Left lung (tissue), 14 donors: ENCODE data around the gene SPHK1. TPM values are rescaled to one million over a fixed set of nuclear protein-coding genes. Genes with fewer than 3 reads are reported as not detected.
A peak's percentile ranks its signal among the peaks of the same experiment; 100 is the strongest.

ENCODE experiments used
- ATAC-seq: fragments of 200-7000 bp; cut with Tn5 transposase; one replicate; pipeline ENCODE4 v1.9.1; 2020; ENCODE audit warnings: moderate library complexity
- DNase-seq, 4 donors: peaks; one replicate each; pipeline ENCODE4 v3.0.0-alpha.2; 2013 to 2020
- H3K27ac ChIP-seq, 2 donors: fragments of 200-600 bp; sonication (generic) in 1 of 2; one replicate each; pipeline versions ENCODE4 v1.5.0 to v1.8.0; 2020 to 2021
- H3K27me3 ChIP-seq, 2 donors: fragments of 200-600 bp; sonication (generic) in 1 of 2; one replicate each; pipeline versions ENCODE4 v1.5.0 to v1.8.0; 2020 to 2021
- H3K36me3 ChIP-seq, 2 donors: fragments of 200-600 bp; sonication (generic) in 1 of 2; one replicate each; pipeline versions ENCODE4 v1.5.0 to v1.8.0; 2020 to 2021
- H3K4me1 ChIP-seq, 2 donors: fragments of 200-600 bp; one replicate each; pipeline ENCODE4 v1.8.0; 2021
- H3K4me3 ChIP-seq, 2 donors: fragments of 200-600 bp; sonication (generic) in 1 of 2; one replicate each; pipeline versions ENCODE4 v1.5.0 to v1.8.0; 2020 to 2021; ENCODE audit warnings: mild to moderate bottlenecking in 1 of 2
- H3K9me3 ChIP-seq, 2 donors: fragments of 200-600 bp; sonication (generic) in 1 of 2; one replicate each; pipeline versions ENCODE4 v1.5.0 to v1.8.0; 2020 to 2021
- CTCF ChIP-seq, 2 donors: fragments of 200-600 bp; sonication (generic) in 1 of 2; IDR thresholded peaks; one replicate each; pipeline versions ENCODE4 v1.5.0 to v1.8.0; 2021; ENCODE audit warnings: antibody characterized with exemption in 2 of 2
- intact Hi-C, 2 donors: fragments of 100-400 bp; cut with DNase I; formaldehyde crosslinking; loops; one replicate each; pipeline versions ENCODE4 v1.11.2 to v1.14.2; 2022
- long read RNA-seq, 12 donors: library from polyadenylated mRNA in 2 of 12; unstranded in 2 of 12; transcript quantifications; one replicate each; pipeline ENCODE4 v2.0.0 and lab custom pipeline, GENCODE V29; 2019 to 2026
- polyA plus RNA-seq, 6 donors: library from polyadenylated mRNA; unstranded; fragments of 120-200 nt; gene quantifications; one replicate each; pipeline ENCODE4 v1.2.1, GENCODE V29; 2013; ENCODE audit not compliant: insufficient read length in 6 of 6
- total RNA-seq, 2 donors: library from RNA; stranded (reverse); fragmentation: NEBNext Ultra II Directional; extraction: Animal tissue kit (Norgen Biotek cat#: 25700); gene quantifications; one replicate each; pipeline ENCODE4 v1.2.1, GENCODE V29; 2021
- donor health status: DM: no; HTN: yes; CAD: no.
- donor health status: DM: no; HTN: no; CAD: no.

Gene SPHK1
- total RNA-seq (10 to 100 TPM in 1 of 2 donors, 1 to 10 TPM in 1; 6.3 to 35.1 TPM), polyA plus RNA-seq (1 to 10 TPM; 4.4 to 8.2 (median 4.8) TPM)
- long read RNA-seq, donor 1, partial matches to known transcripts = 62 of 63 reads
- long read RNA-seq, donor 1, other reads (novel, unspliced or antisense) = 0 of 63 reads
- long read RNA-seq, donor 2, partial matches to known transcripts = 0 of 2 reads
- long read RNA-seq, donor 2, other reads (novel, unspliced or antisense) = 0 of 2 reads
- long read RNA-seq, donor 3, partial matches to known transcripts = 0 of 2 reads
- long read RNA-seq, donor 3, other reads (novel, unspliced or antisense) = 0 of 2 reads
- long read RNA-seq, donor 4, partial matches to known transcripts = 1 of 7 reads
- long read RNA-seq, donor 4, other reads (novel, unspliced or antisense) = 3 of 7 reads
- long read RNA-seq, donor 5, partial matches to known transcripts = 0 of 2 reads
- long read RNA-seq, donor 5, other reads (novel, unspliced or antisense) = 0 of 2 reads
- long read RNA-seq, donor 6, partial matches to known transcripts = 0 of 1 reads
- long read RNA-seq, donor 6, other reads (novel, unspliced or antisense) = 0 of 1 reads
- long read RNA-seq, donor 7, partial matches to known transcripts = 0 of 1 reads
- long read RNA-seq, donor 7, other reads (novel, unspliced or antisense) = 0 of 1 reads
- long read RNA-seq, donor 8, transcript SPHK1-210 (6 exons, 1,821 nt) = major isoform, 5 of 7 reads
- long read RNA-seq, donor 8, partial matches to known transcripts = 0 of 7 reads
- long read RNA-seq, donor 8, other reads (novel, unspliced or antisense) = 0 of 7 reads
- long read RNA-seq, donor 9 = 0 reads
- long read RNA-seq, donor 10, transcript SPHK1-202 (5 exons, 1,779 nt) = minor isoform, 9 of 61 reads
- long read RNA-seq, donor 10, transcript SPHK1-201 (6 exons, 2,138 nt) = minor isoform, 6 of 61 reads
- long read RNA-seq, donor 10, transcript SPHK1-210 (6 exons, 1,821 nt) = major isoform, 29 of 61 reads
- long read RNA-seq, donor 10, partial matches to known transcripts = 8 of 61 reads
- long read RNA-seq, donor 10, other reads (novel, unspliced or antisense) = 9 of 61 reads
- long read RNA-seq, donor 11 = 0 reads
- long read RNA-seq, donor 12, partial matches to known transcripts = 0 of 3 reads
- long read RNA-seq, donor 12, other reads (novel, unspliced or antisense) = 0 of 3 reads

- DNase-seq = peak in 3 of 4 donors; percentile 73 to 96 (median 74)
- H3K4me1 ChIP-seq = peaks cover 28 to 59% of the 10 kb centered on the region in 2 donors
- H3K4me3 ChIP-seq = peak within 1 kb of the TSS; percentile 60 to 73
- peak; percentile 84 for ATAC-seq
- peaks cover 0 to 22% of the 10 kb centered on the region in 2 donors for H3K27me3 ChIP-seq
- intact Hi-C loops = no loop called here
- H3K27ac ChIP-seq = peak within 1 kb of the TSS; percentile 80 to 92
- no peaks in the 10 kb centered on the region for H3K9me3 ChIP-seq
- H3K36me3 ChIP-seq = peaks cover 0 to 23% of the 10 kb centered on the region in 2 donors
- TF ChIP-seq CTCF (IDR thresholded peaks at IDR 0.05) = no peak
Observed at GRCh38 chr17:76384222-76384986, at the start of gene SPHK1. SPHK1 (plus strand) TSS chr17:76384609; CDS start chr17:76385645, 1,036 bp downstream.

GRCh38 chr17:76335716-76336381 is 48.6 kb upstream of the SPHK1 start:
- no peak for DNase-seq
- no peak for ATAC-seq
- no peak overlapping the region for H3K4me3 ChIP-seq
- H3K9me3 ChIP-seq = no peaks in the 10 kb centered on the region
- intact Hi-C loops = no loop called here
- H3K4me1 ChIP-seq = peaks cover 0 to 9% of the 10 kb centered on the region in 2 donors
- no peak for TF ChIP-seq CTCF (IDR thresholded peaks at IDR 0.05)
- H3K36me3 ChIP-seq = peaks cover 0 to 13% of the 10 kb centered on the region in 2 donors
- H3K27ac ChIP-seq = no peak overlapping the region
- H3K27me3 ChIP-seq = no peaks in the 10 kb centered on the region

- Histone ChIP-seq H3K4me1 (peaks cover 0 to 9% of the 10 kb centered on the region in 2 donors), H3K4me3 (no peak overlapping the region), H3K27me3 (no peaks in the 10 kb centered on the region), H3K9me3 (no peaks in the 10 kb centered on the region), H3K36me3 (peaks cover 0 to 14% of the 10 kb centered on the region in 2 donors), H3K27ac (no peak overlapping the region)
- ATAC-seq (no peak), DNase-seq (no peak)
- intact Hi-C loops = no loop called here
- TF ChIP-seq CTCF (IDR thresholded peaks at IDR 0.05) = no peak
Observed at GRCh38 chr17:76336756-76337412, 47.5 kb upstream of the SPHK1 start.

GRCh38 chr17:76337413-76337777 is 47.0 kb upstream of the SPHK1 start:
- ATAC-seq = no peak
- no peak for TF ChIP-seq CTCF (IDR thresholded peaks at IDR 0.05)
- no peak for DNase-seq
- no peaks in the 10 kb centered on the region for H3K27me3 ChIP-seq
- H3K4me3 ChIP-seq = no peak overlapping the region
- no peaks in the 10 kb centered on the region for H3K9me3 ChIP-seq
- H3K4me1 ChIP-seq = peaks cover 0 to 9% of the 10 kb centered on the region in 2 donors
- intact Hi-C loops = no loop called here
- H3K36me3 ChIP-seq = peaks cover 0 to 15% of the 10 kb centered on the region in 2 donors
- no peak overlapping the region for H3K27ac ChIP-seq
